Common myeloid progenitor, CD34-positive (primary cell): Measurements from ENCODE around the gene AUTS2.

Experiments
- CTCF ChIA-PET: fragments of 350-600 bp; sonication (Branson Sonifier 250); formaldehyde crosslinking; loops from one replicate; lab custom pipeline; 2021; ENCODE audit warnings: antibody characterized with exemption; lab: Charles Lee
- POLR2A ChIA-PET: fragments of 350-600 bp; sonication (Branson Sonifier 250); formaldehyde crosslinking; loops from one replicate; lab custom pipeline; 2021; ENCODE audit warnings: antibody characterized with exemption; lab: Charles Lee
- DNase-seq, 3 donors: peaks; one replicate each; pipeline versions ENCODE4 v3.0.0 to v3.0.0-alpha.2; 2013
- H3K27ac ChIP-seq, 2 experiments: 1 replicate in 1 of 2; 2 replicates in 1 of 2; pipeline ENCODE4 v1.7.0; 2013; ENCODE audit warnings: inconsistent platforms in 2 of 2, low read length in 2 of 2, mild to moderate bottlenecking in 2 of 2, low read depth in 1 of 2, moderate library complexity in 1 of 2; ENCODE audit not compliant: severe bottlenecking in 2 of 2, insufficient read depth in 1 of 2, poor library complexity in 1 of 2
- H3K27me3 ChIP-seq, 5 experiments: replicated peaks in 2 of 5; 1 replicate in 3 of 5; 2 replicates in 2 of 5; pipeline versions ENCODE4 v1.6.1 to v1.7.0; 2013; ENCODE audit warnings: low read length in 4 of 5, mild to moderate bottlenecking in 2 of 5, moderate library complexity in 2 of 5, inconsistent platforms in 1 of 5; ENCODE audit not compliant: insufficient read depth in 5 of 5, control insufficient read depth in 4 of 5
- H3K36me3 ChIP-seq, 4 experiments: 1 replicate in 2 of 4; 2 replicates in 2 of 4; pipeline versions ENCODE4 v1.6.1 to v1.7.0; 2013; ENCODE audit warnings: low read length in 3 of 4, control low read depth in 1 of 4, mild to moderate bottlenecking in 1 of 4; ENCODE audit not compliant: control insufficient read depth in 4 of 4, insufficient read depth in 4 of 4
- H3K4me1 ChIP-seq, 4 experiments: 1 replicate in 3 of 4; 2 replicates in 1 of 4; pipeline versions ENCODE4 v1.6.1 to v1.7.1; 2013; ENCODE audit warnings: low read length in 3 of 4, mild to moderate bottlenecking in 3 of 4, control low read depth in 1 of 4, inconsistent platforms in 1 of 4, moderate library complexity in 1 of 4; ENCODE audit not compliant: control insufficient read depth in 4 of 4, insufficient read depth in 4 of 4; ENCODE audit errors: control extremely low read depth in 1 of 4
- H3K4me3 ChIP-seq, 7 experiments: 1 replicate in 4 of 7; 2 replicates in 3 of 7; pipeline versions ENCODE4 v1.5.1 to v1.7.0; 2013; ENCODE audit warnings: mild to moderate bottlenecking in 7 of 7, low read length in 6 of 7, moderate library complexity in 6 of 7, inconsistent platforms in 2 of 7, low read depth in 2 of 7, control low read depth in 1 of 7; ENCODE audit not compliant: insufficient read depth in 4 of 7, control insufficient read depth in 1 of 7; ENCODE audit errors: extremely low read depth in 1 of 7
- H3K9me3 ChIP-seq, 5 experiments: 1 replicate in 4 of 5; 2 replicates in 1 of 5; pipeline versions ENCODE4 v1.6.1 to v1.7.1; 2013; ENCODE audit warnings: low read length in 4 of 5, mild to moderate bottlenecking in 2 of 5, inconsistent platforms in 1 of 5, low read depth in 1 of 5, moderate library complexity in 1 of 5; ENCODE audit not compliant: control insufficient read depth in 4 of 5, insufficient read depth in 2 of 5; ENCODE audit errors: control extremely low read depth in 1 of 5
- WGBS: methylation state at CpG from one replicate; pipeline ENCODE4 v1.1.5; 2013; ENCODE audit not compliant: insufficient coverage; 5-methylcytosine and 5-hydroxymethylcytosine counted together

The AUTS2 gene

GRCh38 chr7:70502117-70502863 is 904.0 kb downstream of the AUTS2 start:
- POLR2A ChIA-PET: no interaction called here
- H3K36me3 ChIP-seq: no peaks in the 10 kb centered on the region
- no peak overlapping the region for H3K4me3 ChIP-seq
- H3K9me3 ChIP-seq: no peaks in the 10 kb centered on the region
- no peaks in the 10 kb centered on the region for H3K27me3 ChIP-seq
- WGBS: 96% methylated on average over 6 of the region's 8 CpGs
- no peaks in the 10 kb centered on the region for H3K4me1 ChIP-seq
- no peak overlapping the region for H3K27ac ChIP-seq
- CTCF ChIA-PET: interaction anchor here (1.0 kb wide), 1 partner anchor 16 kb away, joined by 3 read pairs; no protein-coding TSS in a partner anchor
- DNase-seq: no peak

GRCh38 chr7:70504254-70504653 is 906.0 kb downstream of the AUTS2 start:
- H3K27ac ChIP-seq: no peak overlapping the region
- H3K36me3 ChIP-seq: no peaks in the 10 kb centered on the region
- H3K9me3 ChIP-seq: no peaks in the 10 kb centered on the region
- CTCF ChIA-PET: no interaction called here
- H3K27me3 ChIP-seq: no peaks in the 10 kb centered on the region
- H3K4me3 ChIP-seq: no peak overlapping the region
- POLR2A ChIA-PET: no interaction called here
- no peaks in the 10 kb centered on the region for H3K4me1 ChIP-seq
- 93% methylated on average over 4 of the region's 6 CpGs for WGBS
- no peak for DNase-seq

GRCh38 chr7:70505468-70505867 is 907.2 kb downstream of the AUTS2 start:
- no peak for DNase-seq
- Histone ChIP-seq H3K9me3 (no peaks in the 10 kb centered on the region), H3K36me3 (no peaks in the 10 kb centered on the region), H3K4me1 (no peaks in the 10 kb centered on the region), H3K27me3 (no peaks in the 10 kb centered on the region), H3K4me3 (no peak overlapping the region), H3K27ac (no peak overlapping the region)
- 100% methylated on average over 6 of the region's 6 CpGs for WGBS
- CTCF ChIA-PET: no interaction called here
- POLR2A ChIA-PET: no interaction called here

GRCh38 chr7:70505886-70506285 is 907.6 kb downstream of the AUTS2 start:
- H3K27me3 ChIP-seq: no peaks in the 10 kb centered on the region
- no peak for DNase-seq
- no peak overlapping the region for H3K4me3 ChIP-seq
- ChIA-PET CTCF (no interaction called here), POLR2A (no interaction called here)
- no peak overlapping the region for H3K27ac ChIP-seq
- no peaks in the 10 kb centered on the region for H3K36me3 ChIP-seq
- 95% methylated on average over 8 of the region's 9 CpGs for WGBS
- H3K9me3 ChIP-seq: no peaks in the 10 kb centered on the region
- no peaks in the 10 kb centered on the region for H3K4me1 ChIP-seq

- H3K4me3 ChIP-seq: no peak overlapping the region
- no peaks in the 10 kb centered on the region for H3K9me3 ChIP-seq
- H3K36me3 ChIP-seq: no peaks in the 10 kb centered on the region
- no peak for DNase-seq
- H3K27me3 ChIP-seq: no peaks in the 10 kb centered on the region
- no peaks in the 10 kb centered on the region for H3K4me1 ChIP-seq
- 100% methylated on average over 7 of the region's 7 CpGs for WGBS
- H3K27ac ChIP-seq: no peak overlapping the region
- ChIA-PET CTCF (no interaction called here), POLR2A (no interaction called here)
Observed at GRCh38 chr7:70506434-70506833, 908.2 kb downstream of the AUTS2 start.

GRCh38 chr7:70512144-70512543 is 913.9 kb downstream of the AUTS2 start:
- no peak overlapping the region for H3K4me3 ChIP-seq

GRCh38 chr7:70512761-70513160 is 914.5 kb downstream of the AUTS2 start:
- no peak for DNase-seq
- H3K36me3 ChIP-seq: no peaks in the 10 kb centered on the region
- no peaks in the 10 kb centered on the region for H3K27me3 ChIP-seq
- H3K27ac ChIP-seq: no peak overlapping the region
- no peaks in the 10 kb centered on the region for H3K9me3 ChIP-seq
- CTCF ChIA-PET: interaction anchor here (1.0 kb wide), 1 partner anchor 10 kb away, joined by 4 read pairs; no protein-coding TSS in a partner anchor
- H3K4me1 ChIP-seq: no peaks in the 10 kb centered on the region
- 100% methylated on average over 3 of the region's 3 CpGs for WGBS
- H3K4me3 ChIP-seq: no peak overlapping the region
- POLR2A ChIA-PET: no interaction called here

More at GRCh38 chr7:70512144-70512543, 913.9 kb downstream of the AUTS2 start:
- DNase-seq: no peak
- H3K27me3 ChIP-seq: no peaks in the 10 kb centered on the region
- H3K36me3 ChIP-seq: no peaks in the 10 kb centered on the region
- WGBS: 86% methylated on average over 6 of the region's 7 CpGs
- no peak overlapping the region for H3K27ac ChIP-seq
- POLR2A ChIA-PET: no interaction called here
- CTCF ChIA-PET: interaction anchor here (1.0 kb wide), 1 partner anchor 10 kb away, joined by 4 read pairs; no protein-coding TSS in a partner anchor
- no peaks in the 10 kb centered on the region for H3K9me3 ChIP-seq
- no peaks in the 10 kb centered on the region for H3K4me1 ChIP-seq
